NCI-H146 treated with DMSO at 0.1 percent for 48 hours (cell line): ENCODE results near the gene TYW1B.
"Not testable (repeated sequence)": the region's sequence is repeated elsewhere in the genome, so short reads cannot be mapped to it uniquely, and the experiment has no call there.

Experiments
- DNase-seq: peaks from one replicate; lab custom pipeline; 2025; ENCODE audit not compliant: unreplicated experiment; lab: John Stamatoyannopoulos, UW

TYW1B gene

DNA sequence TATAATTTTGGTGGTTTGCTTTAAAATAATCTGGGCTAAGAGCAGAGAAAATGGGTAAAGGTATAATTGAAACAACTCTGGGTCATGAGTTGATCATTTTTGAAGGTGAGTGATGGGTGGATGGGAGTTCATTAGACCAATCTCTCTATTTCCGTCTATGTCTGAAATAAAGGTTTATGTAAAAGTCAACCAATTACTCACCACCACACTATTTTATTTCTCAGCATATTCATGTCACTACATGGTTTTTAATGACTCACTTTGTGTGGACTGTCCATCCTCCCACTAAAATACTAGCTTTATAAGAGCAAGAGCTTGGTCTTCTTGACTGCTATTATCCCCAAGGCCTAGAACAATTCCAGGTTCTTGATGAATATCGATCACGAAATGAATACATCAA lies 199.6 kb downstream of the TYW1B start:
- DNase-seq: not testable (repeated sequence)

DNA sequence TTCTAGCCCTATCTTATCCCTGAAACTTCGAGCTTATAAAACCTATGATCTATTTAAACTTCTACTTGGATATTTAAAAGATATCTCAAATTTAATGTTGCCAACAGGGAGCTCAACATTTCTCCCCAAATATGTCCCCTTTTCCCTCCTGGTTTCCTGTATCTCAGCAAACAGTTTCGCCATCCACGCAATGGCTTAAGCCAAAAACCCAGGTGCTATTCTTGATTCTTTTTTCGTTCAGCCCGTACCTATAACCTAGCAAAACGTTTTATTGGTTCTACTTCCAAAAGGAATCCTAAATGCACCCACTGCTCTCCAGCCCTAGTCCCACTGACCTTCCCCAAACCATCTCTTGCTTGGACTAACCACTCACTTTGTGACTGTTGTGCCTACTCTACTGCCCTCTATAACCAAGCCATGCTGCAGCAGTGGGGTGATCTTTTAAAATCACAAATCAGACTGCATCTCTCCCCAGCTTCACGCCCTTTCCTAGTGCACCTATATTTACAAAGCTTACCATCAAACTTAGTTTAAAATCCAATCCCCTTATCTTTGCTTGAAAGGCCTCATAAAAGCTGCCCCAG lies 201.5 kb downstream of the TYW1B start:
- not testable (repeated sequence) for DNase-seq

GRCh38 chr7:72625721-72626423 lies 202.1 kb downstream of the TYW1B start:
- DNase-seq: not testable (repeated sequence)

- no peak for DNase-seq
Measured at GRCh38 chr7:72622532-72622931, 205.5 kb downstream of the TYW1B start.

DNA sequence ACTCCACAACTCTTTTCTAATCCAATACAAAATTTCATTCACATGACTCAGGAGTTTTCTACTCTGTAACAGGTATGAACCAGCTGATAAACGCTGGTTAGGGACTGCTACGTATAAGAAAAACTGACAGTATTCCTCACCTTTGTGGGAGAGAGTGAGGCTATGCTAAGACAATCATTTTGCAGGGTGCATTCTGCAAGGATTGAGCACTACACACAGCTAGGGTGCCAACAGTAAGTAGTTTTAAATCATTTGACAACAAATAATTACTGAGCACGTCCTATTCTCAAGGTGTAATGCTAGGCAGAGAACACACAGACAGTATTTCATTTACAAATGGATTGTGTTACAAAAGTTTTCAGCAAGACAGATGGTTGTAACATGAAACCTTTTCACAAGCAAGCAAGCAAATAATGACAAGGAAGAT lies 206.2 kb downstream of the TYW1B start:
- peak; percentile 64 for DNase-seq

DNA sequence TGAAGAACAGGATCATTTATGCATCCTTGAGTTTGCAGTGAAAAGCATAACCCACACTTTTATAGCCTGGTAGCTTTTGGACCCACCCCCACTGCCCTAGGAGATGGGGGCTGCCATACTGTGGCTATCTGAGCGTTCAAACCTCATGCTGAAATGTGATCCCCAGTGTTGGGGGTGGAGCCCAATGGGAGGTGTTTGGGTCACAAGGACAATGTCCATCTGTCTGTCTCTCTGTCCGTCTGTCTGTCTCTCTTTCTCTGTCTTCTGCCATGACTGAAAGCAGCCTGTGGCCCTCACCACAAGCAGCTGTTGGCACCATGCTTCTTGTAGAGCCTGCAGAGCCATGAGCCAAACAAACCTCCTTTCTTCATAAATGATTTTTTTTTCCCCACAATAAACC lies 207.1 kb downstream of the TYW1B start:
- DNase-seq: peak; percentile 26

DNA sequence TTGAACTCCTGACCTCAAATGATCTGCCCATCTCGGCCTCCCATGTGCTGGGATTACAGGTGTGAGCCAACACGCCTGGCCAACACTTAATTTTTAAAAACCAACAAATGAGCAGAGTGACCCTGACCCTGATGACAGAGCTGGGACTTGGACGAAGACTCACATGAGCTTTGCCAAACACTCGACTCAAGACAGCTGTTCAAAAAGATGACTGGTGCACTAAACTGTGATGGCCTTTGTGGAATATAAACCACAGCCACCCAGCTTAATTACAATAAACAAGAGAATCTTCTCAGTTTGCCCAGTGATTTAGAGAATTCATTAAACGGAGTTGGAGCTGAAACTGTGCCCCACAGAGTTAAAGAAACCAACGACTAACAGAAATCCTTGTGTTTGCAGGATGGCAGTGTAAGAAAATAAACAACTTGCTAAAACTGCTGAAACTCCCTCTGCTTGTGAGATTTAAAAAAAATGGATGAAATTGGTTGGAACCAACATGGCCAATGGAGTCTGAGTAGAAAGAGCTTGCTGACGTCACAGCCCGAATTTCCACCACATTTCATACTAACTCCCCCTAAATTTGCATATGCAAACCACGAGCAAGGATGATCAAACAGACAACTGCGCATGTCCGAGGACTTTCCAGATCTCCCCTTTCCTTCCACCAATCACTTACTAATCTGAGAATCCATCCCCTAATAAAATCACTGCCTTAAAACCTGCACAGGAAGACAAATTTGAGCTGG lies 209.4 kb downstream of the TYW1B start:
- not testable (repeated sequence) for DNase-seq

- DNase-seq: not testable (repeated sequence)
Measured at GRCh38 chr7:72609761-72610160, 218.2 kb downstream of the TYW1B start.

- not testable (repeated sequence) for DNase-seq
Measured at GRCh38 chr7:72607988-72608387, 220.0 kb downstream of the TYW1B start.

DNA sequence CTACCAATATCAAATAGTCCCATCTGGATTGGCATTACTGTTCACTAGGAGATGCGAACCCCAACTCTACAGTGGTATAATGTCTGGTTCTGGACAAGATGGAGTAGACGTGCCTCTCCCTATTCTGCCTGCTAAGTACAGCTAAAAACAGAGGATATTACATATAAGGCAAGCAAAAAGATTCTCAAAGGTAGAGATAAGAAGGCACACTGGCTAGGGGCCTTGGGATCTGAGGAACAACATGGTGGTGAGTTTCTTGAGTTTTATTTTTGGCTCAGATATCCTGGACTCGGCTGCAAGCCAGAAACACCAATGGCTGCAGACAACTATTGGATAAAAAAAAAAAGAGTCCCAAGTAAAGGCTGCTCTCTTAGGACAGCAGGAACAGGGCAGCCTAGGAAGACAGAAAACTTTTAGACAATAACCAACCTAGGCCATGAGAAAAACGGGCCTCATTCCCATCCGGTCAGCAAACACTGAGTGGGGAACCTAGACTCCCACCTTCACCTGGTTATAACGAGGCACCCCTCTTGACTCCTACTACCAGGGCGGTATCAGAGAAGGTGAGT lies 222.1 kb downstream of the TYW1B start:
- DNase-seq: not testable (repeated sequence)

- not testable (repeated sequence) for DNase-seq
Measured at GRCh38 chr7:72604771-72605611, 223.0 kb downstream of the TYW1B start.

DNA sequence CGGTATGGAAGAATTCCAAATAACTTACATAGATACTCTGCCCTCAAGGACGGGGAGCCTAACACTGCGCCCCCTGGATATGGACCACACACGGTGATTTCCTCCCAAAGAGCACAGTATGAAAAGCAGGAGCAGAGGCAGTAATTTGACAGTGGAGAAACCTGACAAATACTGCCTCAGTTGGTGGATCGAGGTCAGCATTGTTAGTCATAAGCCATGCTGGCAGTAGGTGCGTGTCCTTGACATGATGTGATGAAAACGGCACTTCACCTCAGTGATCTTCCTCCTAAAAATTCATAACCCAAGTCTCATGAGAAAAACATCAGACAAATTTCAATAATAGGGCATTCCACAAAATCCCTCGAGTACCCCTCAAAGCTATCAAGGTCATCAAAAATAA lies 224.5 kb downstream of the TYW1B start:
- not testable (repeated sequence) for DNase-seq

DNA sequence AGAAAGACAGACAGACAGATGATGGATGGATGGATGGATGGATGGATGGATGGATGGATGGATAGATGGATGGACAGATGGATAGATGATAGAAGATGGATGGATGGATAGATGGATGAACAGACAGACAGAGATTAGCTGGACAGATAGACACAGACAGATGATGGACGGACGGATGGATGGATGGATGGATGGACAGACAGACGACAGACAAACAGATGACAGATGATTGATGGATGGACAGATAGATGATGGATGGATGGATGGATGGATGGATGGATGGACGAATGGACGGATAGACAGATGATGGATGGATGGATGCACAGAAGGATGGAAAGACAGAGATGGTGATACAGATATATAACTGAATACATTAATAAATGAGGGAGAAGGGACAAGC lies 224.9 kb downstream of the TYW1B start:
- DNase-seq: no peak

DNA sequence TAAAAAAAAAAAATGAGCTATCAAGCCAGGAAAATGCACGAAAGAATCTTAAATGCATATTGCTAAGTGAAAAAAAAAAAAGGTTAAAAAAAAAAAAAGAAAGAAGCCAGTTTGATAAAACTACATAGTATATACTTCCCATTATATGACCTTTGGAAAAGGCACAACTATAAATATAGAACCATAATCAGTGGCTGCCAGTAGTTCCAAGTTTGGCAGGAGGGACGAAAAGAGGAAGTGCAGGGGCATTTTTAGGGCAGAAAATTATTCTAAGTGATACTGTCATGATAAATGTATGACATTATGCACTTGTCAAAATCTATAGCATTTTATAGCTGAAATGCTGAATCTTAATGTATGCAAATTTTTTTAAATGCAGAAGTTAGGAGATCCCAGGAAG lies 226.3 kb downstream of the TYW1B start:
- not testable (repeated sequence) for DNase-seq

GRCh38 chr7:72590023-72590422 lies 238.0 kb downstream of the TYW1B start:
- not testable (repeated sequence) for DNase-seq

GRCh38 chr7:72587267-72587666 lies 240.7 kb downstream of the TYW1B start:
- not testable (repeated sequence) for DNase-seq

DNA sequence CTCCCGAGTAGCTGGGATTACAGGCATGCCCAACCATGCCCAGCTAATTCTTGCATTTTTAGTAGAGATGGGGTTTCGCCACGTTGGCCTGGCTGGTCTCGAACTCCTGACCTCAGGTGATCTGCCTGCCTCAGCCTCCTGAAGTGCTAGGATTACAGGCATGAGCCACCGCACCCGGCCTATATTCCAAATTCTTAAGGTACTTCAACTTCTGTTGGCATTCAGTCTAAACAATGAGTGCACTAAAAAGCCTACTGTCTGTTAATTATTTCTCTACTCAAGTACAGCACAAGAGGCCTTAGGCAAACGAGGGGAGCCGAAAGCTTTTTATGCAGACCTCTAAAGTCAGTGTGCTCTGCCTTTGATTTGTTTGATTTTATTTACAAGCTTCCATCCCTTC lies 243.4 kb downstream of the TYW1B start:
- DNase-seq: not testable (repeated sequence)

DNA sequence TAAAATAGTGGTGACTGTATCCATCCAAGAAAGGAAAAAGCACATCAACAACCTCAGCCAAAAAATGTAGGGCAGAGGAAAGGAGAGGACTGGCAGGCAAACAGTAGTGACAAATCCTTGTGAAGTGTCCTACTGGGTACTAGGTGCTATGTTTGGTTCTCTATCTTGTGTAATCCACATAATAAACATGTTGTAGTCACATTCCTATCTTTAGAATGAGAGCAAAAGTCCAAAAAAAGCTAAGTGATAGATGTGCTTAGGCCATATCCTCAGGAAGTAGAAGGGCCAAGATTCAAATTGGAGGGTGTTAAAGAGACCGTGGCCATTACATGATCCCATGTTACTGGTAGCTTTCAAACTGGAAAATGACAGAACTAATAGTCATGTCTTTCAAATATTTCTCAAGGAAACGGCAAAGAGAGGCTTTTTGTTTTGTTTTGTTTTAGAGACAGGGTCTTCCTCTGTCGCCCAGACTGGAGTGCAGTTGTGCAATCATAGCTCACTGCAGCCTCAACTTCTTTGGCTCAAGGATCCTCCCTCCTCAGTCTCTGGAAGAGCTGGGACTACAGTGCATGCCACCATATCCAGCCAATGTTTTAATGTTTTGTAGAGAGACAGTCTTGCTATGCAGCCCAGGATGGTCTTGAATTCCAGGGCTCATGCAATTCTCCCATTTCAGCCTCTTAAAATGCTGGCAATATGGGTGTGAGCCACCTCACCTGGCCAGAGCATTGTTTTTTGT lies 244.2 kb downstream of the TYW1B start:
- DNase-seq: not testable (repeated sequence)

DNA sequence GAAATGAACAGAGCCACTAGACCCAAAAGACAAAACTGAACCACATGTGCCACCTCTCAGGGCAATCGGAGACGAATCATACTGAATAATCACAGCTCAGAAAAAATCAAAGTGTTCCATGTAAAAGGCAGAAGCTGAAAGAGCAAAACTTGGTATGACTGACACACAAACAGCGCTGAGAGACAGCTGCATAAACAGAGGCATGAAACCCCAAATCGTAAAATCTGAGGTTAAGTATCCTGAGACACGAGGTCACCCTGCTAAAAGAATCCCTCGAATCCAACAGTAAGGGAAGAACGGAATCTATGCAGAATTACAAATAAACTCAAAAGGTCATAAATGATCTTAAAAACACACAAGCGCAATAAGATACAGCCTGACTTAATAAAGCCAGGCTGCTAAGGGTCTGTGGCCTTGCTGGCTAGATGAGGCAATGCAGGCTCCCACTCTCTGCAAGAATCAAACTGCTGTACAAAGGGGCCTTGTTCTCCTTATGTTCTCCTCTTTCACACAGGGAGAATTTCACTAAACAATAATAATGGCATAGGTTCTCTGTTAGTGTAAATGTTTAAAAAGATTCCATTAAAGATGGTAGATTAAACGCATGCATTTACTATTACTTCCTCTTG lies 247.7 kb downstream of the TYW1B start:
- DNase-seq: not testable (repeated sequence)

- no peak for DNase-seq
Measured at GRCh38 chr7:72577107-72577506, 250.9 kb downstream of the TYW1B start.
